Activated gamma-delta T cell (primary cell): ENCODE results near the gene RTTN.
"Not testable (repeated sequence)": the region's sequence is repeated elsewhere in the genome, so short reads cannot be mapped to it uniquely, and the experiment has no call there.

Experiments used
- DNase-seq: peaks from one replicate; lab custom pipeline; 2025; lab: John Stamatoyannopoulos, UW

RTTN gene

DNA sequence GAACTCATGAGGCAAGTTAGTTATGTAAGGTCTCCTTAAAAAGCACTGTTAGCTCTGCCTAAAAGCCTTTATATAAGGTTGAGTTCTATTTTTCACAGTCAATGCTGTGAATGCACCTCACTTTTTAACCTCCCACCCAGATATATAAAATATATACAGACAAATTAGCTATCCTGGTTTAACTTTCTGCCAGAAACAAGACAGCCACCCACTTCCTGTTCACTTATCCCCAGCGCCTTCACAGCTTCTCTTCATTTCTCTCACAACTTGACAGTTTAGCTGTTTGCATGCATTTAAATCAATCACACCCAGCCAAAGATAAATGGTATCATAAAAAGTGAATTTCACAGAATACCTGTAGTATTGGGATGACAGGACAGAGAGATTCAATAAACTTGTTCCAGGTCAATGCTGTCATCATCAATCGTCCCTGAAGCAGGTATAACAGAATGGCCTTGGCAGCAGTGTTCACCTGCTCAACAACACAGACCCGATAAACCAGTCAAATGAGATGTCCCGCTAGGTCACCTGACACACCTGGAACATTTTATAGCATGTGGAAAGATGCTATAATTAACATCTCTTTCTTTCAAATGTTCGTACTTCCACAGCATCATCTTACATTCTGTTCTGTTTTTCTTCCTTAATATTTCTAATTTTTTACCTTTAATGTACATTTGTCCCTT lies 55.7 kb downstream of the RTTN start:
- DNase-seq = no peak

DNA sequence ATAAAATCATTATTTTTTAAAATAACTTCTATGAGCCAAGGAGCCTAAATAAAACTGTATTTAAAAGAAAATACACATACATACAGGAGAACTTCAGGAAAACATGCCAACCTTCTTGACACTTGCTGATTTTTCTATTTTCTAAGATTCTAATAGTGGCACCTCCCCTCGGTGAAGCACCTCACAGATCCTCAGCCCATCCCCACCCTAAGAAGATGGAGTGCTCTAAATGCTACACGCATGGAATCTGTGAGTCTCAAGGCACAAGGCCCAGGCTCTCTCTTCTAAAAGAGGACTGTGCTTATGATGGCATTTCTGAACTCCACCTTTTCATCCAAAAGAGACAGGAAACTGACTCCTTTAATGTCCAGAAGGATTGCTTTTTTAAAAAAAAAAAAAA lies 56.3 kb downstream of the RTTN start:
- no peak for DNase-seq

DNA sequence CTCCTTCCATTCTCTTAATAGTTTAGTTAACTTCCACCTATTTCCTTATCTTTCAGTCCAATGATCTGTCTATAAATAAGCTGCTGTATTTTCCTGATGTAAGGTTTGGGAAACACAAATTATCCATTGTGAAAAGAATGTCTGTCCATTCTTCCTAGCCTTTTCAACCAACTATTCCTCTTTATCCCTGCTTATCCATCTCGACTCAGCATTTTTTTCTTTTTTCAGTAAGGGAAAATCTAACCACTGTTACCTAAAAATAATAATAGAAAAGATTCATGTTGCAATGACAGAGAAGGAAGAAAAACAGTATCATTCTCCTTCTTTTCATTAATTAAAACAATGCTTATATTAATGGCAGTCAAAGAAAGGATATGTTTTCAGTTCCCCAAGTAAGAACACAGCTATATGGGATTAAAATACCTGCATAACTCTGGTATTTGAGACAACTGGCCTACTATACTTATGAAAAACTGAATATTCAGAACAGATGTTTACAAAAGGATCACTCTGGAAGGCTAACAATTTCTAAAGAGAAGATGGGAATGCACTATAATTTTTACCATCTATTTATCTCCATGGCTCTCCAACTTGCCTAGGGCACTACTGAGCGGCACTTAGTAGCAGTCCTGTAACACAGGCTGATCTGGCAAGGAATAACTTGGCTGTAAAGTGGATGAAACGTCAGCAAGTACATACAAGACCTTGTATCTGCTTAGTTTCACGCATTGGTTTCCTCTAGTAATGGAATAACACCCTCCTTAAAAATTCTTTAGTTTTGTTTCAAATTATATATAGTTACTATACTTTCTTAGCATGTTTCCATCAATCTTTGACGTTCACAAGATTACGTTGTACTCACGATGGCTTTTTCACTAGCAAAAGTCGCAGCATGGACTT lies 57.2 kb downstream of the RTTN start:
- no peak for DNase-seq

DNA sequence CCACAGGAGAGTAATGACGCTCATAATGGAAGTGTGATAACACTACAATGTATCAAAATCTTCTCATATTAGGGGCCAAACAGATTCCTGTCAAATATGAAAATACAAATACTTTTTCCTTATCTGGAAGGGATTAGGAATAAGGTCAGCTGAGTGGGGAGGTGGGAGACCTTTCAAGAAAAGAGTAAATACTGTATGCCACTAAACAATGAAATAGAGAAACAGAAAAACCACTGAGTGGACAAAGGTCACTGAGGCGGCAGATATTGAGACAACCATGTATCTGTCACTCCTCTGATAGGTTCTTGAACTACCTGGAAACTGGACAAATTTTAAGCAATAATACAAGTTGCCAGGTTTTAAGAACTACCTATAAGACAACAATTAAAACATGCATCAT lies 59.3 kb downstream of the RTTN start:
- no peak for DNase-seq

DNA sequence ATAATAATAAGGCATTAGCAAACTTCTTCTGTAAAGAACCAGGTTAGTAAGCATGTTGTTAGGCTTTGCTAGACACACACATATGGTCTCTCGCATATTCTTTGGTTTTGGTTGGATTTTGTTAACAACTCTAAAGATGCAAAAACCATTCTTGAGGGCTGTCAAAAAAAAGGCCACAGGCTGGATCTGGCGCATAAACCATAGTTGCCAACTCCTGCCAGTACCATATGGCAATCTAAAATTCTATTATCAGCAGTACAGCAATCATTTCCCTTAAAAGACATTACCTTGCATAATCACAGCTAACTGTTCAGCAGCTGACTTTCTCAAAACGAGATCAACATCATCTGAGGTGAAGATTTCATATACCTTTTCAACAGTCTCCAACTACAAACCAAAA lies 63.5 kb downstream of the RTTN start:
- DNase-seq = no peak

DNA sequence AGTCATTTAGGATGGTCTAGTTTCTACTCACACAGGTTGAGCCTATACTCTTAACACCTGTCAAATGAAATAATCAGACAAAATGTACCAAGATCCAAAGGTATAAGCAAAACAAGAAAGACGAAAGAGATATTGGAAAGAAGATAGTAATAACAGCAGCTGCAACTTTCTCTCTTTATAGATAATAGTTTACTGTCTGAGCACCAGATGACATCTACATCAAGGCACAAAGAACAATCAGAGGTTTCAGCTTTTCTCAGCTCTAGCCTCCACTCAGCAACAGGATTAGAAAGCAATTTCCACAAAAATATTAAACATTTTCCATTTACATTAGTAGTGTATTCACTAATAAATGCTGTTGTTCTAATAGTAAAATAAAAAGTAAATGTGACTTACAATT lies 66.3 kb downstream of the RTTN start:
- DNase-seq = no peak

DNA sequence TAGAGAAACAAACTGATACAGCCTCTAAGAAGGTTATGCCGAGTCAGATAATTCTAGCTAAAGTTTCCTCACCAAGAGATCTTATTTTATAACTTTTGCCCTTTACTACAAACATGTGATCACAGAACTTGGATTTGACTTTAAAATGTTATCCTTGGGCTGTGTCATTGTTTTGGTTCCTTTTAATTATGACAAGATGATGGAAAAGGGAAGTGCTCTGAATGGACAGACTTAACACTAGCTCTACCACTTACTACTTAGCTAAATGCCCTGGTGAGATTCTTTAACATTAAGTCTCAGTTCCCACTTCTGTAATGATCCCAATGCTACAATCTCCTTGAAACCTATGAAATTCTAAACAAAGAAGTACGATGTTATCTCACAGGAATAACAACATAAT lies 69.9 kb downstream of the RTTN start:
- DNase-seq = no peak

DNA sequence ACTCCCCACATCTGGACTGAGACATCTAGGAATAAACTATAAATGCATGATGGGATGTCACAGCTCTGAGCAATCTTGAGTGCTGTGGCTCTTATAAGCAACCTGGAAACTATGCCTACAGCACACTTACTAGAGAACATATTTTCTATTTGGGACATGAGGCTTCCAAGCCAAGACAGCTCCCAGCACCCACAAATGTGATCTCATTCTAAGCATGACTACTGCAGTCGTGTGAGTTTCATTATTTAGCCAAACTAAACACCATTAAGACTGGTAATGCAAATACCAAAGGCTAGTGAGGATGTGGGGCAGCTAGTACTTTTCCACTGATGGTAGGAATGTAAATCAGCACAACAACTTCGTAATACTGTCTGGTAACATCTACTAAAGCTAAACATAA lies 72.5 kb downstream of the RTTN start:
- no peak for DNase-seq

DNA sequence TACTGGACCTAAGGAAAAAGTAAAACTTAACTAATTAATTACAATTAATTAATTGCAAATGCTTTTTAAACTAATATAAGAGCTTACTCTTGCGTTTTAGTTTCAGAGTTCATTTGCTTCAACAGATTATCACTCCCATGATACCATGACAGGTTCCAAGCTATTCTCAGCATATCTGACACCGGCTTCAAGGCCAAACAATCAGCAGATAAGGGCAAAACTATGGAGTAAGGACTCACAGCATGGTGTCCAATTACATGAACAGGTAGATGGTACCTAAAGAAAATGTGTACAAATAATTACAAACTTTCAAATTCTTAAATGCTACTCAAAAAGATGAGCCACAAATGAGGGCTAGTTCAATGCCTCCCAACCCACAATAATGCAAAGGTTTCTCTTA lies 77.2 kb downstream of the RTTN start:
- no peak for DNase-seq

DNA sequence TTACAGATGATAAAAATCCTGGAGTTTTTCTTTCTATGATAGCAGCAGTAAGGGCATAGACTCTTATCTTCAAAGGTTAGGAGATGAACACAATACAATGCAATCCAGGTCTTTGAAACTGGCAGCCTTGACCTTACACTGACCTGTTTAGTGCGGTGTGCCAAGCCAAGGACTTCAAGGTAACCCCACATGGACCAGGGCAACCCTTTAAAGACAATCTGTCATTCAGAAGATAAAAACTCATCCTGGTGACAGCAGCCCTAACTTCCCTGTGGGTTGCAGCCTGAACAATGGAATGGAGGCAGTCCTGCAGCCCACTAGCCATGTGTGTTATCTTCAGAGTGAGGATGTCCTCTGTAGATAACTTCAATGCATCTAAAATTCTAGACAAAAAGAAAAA lies 78.1 kb downstream of the RTTN start:
- DNase-seq = no peak

DNA sequence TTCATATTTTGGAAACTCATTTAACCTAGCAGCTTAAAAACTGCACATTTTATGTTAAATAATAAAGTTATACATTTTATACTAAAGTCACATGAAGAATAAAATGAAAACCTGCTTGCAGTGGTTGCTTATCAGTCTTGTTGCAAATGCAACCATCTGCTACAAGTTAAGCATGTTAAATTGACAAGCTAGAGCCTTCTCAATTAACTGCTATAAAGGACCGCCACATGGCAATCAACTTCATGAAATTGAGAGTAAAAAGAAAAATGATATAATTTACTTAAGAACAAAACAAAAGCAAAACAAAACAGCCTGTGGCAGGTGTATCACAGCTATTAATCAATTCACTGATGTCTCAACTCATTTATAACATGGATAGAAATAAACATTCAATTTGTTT lies 78.7 kb downstream of the RTTN start:
- DNase-seq = no peak

DNA sequence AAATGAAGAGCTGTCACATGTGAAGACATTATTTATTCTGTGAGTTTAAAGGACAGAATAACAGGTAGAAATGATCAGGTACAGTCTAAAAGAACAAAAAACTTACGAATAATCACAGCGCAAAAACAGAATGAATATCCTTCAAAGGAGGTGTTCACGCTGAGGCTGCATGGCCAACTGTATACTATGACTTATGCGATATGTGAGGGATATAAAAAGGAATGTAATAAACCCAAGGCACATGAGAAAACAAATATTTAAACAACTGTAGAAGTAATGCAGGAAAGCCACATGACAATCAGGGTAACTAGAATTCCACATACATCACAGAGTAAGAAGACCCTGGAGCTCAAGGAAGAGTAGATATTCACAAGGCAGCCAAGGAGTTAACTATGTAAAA lies 81.3 kb downstream of the RTTN start:
- no peak for DNase-seq

DNA sequence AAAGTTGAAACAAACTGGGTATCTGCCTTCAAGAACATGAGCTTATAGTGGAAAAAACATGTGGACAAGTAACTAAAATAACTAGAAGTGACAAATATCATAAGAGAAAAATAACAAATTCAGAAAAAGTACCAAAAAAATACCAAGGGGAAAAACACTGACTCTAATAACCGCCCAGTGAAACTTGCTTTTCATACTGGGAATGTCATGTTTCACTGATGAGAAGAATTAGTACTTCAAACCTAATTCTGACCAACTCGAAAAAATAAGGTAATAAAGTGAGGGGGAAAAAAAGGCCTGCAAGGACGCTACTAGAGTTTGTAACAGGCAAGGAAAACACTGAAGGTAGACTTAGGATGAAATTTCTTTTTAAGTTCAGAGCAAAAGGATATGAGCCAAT lies 83.6 kb downstream of the RTTN start:
- DNase-seq = no peak

DNA sequence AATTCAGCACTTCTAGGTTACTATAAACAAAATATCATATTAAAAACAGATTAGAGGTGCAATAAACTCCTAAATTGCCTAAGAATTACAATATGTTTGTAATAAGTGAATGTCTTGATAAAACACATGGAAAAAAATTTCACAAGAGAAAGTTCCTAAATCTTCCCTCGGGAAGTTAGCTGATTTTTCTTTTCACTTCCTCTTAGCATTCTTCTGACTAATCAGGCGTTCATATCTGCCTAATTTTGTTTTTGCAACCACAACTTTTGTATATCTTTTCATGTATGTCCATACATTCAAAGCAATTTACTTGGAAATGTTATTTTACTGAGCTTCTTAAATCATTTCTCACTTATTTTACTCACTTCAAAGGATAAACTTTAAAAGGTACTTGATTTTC lies 88.5 kb downstream of the RTTN start:
- no peak for DNase-seq

DNA sequence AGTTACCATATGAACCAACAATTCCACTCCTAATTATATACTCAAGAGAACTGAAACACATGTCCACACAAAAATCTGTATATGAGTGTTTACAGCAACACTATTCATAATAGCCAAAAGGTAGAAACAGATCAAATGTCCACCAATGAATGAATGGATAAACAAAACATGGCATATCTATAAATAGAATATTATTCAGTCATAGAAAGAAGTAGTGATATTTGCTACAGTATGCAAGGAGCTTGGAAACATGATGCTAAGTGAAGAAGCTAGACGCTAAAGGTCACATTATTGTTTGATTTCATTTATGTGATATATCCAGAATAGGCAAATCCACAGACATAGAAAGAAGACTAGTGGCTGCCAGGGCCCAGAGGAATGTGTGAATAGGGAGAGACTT lies 92.0 kb downstream of the RTTN start:
- no peak for DNase-seq

DNA sequence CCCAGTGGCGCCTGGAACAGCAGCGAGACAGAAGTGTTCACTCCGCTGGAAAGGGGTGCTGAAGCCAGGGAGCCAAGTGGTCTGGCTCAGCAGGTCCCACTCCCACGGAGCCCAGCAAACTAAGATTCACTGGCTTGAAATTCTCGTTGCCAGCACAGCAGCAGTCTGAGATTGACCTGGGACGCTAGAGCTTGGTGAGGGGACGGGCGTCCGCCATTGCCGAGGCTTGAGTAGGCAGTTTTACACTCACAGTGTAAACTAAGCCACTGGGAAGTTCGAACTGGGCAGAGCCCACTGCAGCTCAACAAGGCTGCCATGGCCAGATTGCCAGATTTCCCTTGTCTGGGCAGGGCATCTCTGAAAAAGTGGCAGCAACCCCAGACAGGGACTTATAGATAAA lies 94.8 kb downstream of the RTTN start:
- DNase-seq = no peak

DNA sequence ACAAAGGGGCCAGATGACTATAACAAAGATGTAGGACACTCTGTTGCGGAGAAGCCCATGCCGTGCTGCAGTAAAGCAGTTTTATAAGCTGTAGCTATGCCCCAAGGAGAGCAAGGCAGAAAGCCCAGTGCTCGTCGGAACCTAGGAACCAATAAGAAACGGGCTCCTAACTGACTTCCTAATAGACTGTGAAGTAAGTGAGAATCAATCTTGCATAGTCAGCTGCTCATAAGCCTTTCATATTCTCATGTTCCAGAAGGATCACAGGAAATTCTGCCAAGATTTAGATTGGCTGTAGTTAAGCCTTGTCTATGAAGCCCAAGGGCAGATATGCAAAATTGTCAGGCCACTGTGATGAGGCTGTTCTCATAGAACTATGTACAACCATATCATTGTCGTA lies 98.4 kb downstream of the RTTN start:
- no peak for DNase-seq

DNA sequence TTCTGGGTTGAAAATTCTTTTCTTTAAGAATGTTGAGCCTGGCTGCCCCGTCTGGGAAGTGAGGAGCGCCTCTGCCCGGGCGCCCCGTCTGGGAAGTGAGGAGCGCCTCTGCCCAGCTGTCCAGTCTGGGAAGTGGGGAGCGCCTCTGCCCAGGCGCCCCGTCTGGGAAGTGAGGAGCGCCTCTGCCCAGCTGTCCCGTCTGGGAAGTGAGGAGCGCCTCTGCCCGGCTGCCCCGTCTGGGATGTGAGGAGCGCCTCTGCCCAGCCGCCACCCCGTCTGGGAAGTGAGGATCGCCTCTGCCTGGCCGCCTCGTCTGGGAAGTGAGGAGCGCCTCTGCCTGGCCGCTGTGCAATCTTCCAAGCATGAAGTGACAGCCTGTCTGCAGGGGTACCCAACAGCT lies 102.6 kb downstream of the RTTN start:
- not testable (repeated sequence) for DNase-seq

DNA sequence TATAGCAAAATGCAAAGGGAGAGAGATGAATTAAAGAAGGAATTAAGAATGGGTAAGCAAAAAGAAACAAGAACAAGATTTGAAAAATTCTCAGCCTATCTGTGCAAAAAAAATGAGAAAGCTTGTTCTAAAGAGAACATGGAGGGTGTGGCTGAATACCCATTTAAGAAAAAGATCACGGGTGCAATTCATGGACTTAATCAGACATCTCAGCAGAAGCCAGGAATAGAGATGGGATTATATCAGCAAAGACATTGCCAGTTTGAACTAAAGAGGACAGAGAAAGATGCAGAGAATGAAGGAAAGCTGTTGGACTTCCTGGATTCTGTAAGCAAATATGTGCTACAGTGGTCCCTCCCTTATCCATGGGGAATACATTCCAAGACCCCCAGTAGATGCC lies 115.6 kb downstream of the RTTN start:
- no peak for DNase-seq

DNA sequence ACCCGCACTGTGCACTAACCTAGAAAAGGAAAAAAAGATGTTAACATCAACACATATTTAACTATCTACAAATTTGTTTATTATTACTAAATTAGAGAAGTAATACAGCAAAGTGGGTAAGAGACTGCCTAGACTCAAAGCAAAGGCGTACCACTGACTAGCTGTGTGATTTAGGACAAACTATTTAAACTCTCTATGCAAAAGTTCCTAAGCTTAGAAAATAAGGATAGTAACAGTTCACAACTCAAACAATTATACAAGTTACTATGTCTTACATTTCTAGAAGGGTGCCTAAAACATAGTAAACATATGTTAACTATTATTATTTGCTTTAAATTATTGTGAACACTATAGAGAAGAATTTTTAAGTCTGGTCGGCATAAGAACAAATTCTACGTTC lies 119.4 kb downstream of the RTTN start:
- DNase-seq = no peak

DNA sequence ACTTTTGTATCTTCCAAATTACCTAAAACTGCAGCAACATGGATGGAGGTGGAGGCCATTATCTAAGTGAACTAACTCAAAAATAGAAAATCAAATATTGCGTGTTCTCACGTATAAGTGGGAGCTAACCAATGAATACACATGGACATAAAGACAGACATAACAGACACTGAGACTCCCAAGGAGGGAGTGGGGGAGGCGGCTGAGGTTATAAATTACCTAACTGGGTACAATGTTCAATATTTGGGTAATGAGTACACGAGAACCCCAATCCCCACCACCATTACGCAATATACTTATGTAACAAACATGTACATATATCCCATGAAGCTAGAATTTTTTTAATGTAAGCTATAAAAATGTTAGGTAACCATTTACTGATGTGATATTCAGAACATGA lies 119.8 kb downstream of the RTTN start:
- no peak for DNase-seq

DNA sequence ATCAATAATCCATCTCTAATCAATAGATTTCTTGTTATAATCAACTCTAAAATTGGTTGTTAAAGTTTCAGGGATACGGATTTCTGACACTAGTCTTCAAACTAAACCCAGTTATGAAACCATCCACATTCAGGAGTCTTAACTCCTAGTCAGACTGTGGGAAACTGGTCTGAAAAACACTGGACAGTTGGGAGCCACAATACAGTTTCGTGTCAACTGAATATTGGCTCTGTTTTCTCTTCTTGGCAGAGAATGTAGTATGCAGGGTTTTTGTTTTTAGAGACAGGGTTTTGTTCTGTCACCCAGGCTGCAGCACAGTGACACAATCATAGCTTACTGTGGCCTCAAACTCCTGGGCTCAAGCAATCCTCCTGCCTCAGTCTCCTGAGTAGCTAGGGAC lies 123.1 kb downstream of the RTTN start:
- DNase-seq = no peak

DNA sequence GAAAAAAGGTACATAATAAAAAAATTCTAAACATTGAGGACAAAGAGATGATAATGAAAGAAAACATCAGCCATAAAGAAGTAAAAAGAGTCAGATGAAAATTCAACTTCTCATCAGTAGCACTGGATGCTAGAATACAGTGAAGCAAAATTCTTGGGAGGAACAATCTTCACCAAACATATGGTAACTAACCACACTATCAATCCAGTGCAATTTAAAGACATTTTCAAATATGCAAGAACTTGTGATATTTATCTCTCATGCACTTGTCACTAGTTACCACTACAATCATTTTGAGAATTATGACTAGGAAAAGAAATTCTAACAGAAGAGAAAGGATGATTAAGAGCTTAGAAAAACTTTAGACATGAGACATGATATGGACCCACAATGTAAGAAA lies 127.4 kb downstream of the RTTN start:
- no peak for DNase-seq

DNA sequence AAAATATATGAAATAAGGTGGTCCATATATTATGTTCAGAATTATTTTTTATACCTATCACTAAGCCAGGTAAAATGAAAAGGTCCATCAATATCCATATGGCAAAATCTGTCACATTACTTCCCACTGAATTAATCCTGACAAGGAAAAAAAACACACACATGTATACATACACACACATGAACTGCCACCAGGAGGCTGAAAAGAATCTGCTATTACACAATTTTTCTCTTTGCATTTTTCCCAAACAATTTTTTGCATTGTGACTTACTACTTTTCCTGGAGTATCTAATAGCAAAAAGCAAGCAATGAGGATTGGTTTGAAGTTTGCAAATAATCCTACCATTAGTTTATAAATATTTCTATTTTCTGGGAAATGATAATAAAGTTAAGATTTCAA lies 129.6 kb downstream of the RTTN start:
- no peak for DNase-seq
